ENCODE measurements around the gene KSR1. TPM values are rescaled to one million over a fixed set of nuclear protein-coding genes. Genes with fewer than 3 reads are reported as not detected.

Gene KSR1
- total RNA-seq, 1 donor from 2014 or later: 36.5 TPM

DNA sequence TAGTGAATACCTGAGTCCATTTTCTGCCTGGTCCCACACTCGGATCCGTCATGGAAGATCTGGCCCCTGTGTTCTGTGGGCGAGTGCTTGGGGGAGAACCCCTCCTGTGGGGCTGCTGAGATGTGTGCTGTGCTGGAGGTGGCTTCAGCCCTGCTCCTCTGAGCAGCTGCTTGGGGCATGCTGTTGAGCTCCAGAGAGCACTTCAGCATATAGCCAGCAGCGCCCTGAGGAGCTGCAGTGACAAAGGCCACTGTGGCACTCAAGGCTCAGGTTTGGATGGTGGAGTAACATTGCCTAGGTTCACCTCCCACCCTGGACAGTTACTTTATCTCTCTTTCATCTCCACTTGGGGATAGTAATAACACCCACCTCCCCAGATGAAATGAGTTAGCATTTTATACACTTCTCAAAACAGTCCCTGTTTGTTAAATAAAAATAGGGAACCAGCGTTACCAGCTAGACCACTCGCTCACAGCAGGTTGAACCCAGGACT is 75.3 kb downstream of the KSR1 start:
- intact Hi-C loops (cut with micrococcal nuclease): no loop called here

- intact Hi-C loops (cut with micrococcal nuclease): no loop called here
Observed at GRCh38 chr17:27532269-27533263, 76.3 kb downstream of the KSR1 start.

GRCh38 chr17:27533874-27534815 is 77.9 kb downstream of the KSR1 start:
- intact Hi-C loops (cut with micrococcal nuclease): no loop called here

DNA sequence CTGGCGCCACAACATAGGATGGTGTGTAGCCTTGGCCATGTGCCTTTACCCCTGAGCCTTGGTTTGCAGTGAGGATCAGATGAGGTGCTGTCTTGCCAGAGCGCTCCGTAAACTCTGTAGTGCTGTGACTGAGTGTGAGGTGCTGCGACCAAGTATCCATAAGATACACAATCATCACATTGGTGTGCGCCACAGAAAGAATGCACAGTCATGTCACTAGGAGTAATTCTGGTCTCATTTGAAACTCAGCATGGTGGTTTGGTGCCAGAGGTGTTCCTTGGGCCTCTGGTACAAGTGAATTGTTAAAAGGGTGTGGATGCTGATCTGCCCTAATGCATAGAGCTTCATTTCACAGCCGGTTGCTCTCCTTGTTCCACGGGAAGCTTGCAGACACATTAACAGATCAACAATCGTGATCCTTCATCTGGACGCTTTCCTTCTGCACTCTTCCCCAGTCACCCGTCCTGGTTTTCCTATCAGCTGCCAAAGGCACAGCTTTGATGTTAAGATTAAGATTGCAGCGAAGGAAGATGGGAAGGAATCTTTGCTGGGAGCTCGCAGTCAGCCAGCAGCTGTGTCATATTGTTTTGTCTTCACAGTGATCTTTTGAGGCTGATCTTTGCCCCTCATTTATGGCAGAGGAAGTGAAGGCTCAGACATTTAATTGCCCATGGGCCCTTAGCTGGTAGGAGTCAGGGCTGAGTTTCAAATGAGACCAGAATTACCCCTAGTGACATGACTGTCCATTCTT is 79.1 kb downstream of the KSR1 start:
- intact Hi-C loops (cut with micrococcal nuclease): no loop called here

- intact Hi-C loops (cut with micrococcal nuclease): no loop called here
Observed at GRCh38 chr17:27535975-27536374, 79.7 kb downstream of the KSR1 start.

GRCh38 chr17:27536781-27537180 is 80.5 kb downstream of the KSR1 start:
- intact Hi-C loops (cut with micrococcal nuclease): no loop called here

- intact Hi-C loops (cut with micrococcal nuclease): no loop called here
Observed at GRCh38 chr17:27538156-27538955, 82.1 kb downstream of the KSR1 start.

GRCh38 chr17:27539152-27539551 is 82.9 kb downstream of the KSR1 start:
- intact Hi-C loops (cut with micrococcal nuclease): no loop called here

GRCh38 chr17:27539794-27540317 is 83.6 kb downstream of the KSR1 start:
- intact Hi-C loops (cut with micrococcal nuclease): no loop called here

- intact Hi-C loops (cut with micrococcal nuclease): no loop called here
Observed at GRCh38 chr17:27540318-27541101, 84.3 kb downstream of the KSR1 start.

- intact Hi-C loops (cut with micrococcal nuclease): no loop called here
Observed at GRCh38 chr17:27541301-27542023, 85.2 kb downstream of the KSR1 start.

- intact Hi-C loops (cut with micrococcal nuclease): no loop called here
Observed at GRCh38 chr17:27542841-27543463, 86.7 kb downstream of the KSR1 start.

GRCh38 chr17:27543464-27543856 is 87.2 kb downstream of the KSR1 start:
- intact Hi-C loops (cut with micrococcal nuclease): no loop called here

DNA sequence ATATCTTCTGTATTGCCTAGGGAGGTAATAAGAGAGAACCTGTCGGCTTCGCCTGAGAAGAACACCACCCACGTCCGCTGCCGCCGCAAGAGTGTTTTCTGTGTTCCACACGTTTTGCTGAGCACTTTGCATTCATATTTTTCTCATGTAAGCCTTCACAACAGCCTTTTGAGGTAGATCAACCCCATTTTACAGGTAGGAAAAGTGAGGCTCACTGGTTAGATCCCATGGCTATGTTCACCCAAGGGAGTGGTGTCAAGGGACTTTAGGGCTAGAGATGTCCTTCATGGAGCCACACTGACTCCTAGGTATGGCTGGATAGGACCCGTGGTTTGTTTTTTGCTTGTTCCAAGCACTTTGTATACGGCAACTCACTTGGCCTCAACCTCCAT is 87.7 kb downstream of the KSR1 start:
- intact Hi-C loops (cut with micrococcal nuclease): loop anchor here (2.0 kb wide), 2 partner anchors 77 to 87 kb away; partner anchors contain the start of gene KSR1

- intact Hi-C loops (cut with micrococcal nuclease): loop anchor here (2.0 kb wide), 2 partner anchors 78 to 88 kb away; partner anchors contain the start of gene KSR1
Observed at GRCh38 chr17:27544350-27545131, 88.3 kb downstream of the KSR1 start.

GRCh38 chr17:27545562-27546229 is 89.4 kb downstream of the KSR1 start:
- intact Hi-C loops (cut with micrococcal nuclease): loop anchor here (2.0 kb wide), 2 partner anchors 79 to 89 kb away; partner anchors contain the start of gene KSR1

Data from T-helper 2 cell treated with Interferon-gamma antibody and Interleukin-4, amounts not matched to agents 100 ng/mL and 5 ng/mL, for 36 hours (primary cell).